HL-60 (cell line): ENCODE results near the gene SLC12A6.

Source experiments
- DNase-seq, 2 experiments: peaks; one replicate each; pipeline ENCODE4 v3.0.0-alpha.2; 2010 to 2020; ENCODE audit warnings: low read depth in 1 of 2, low spot score in 1 of 2
- H3K27ac ChIP-seq: fragments of 250-450 bp; sonication (Bioruptor Pico); replicated peaks from 2 replicates; pipeline ENCODE4 v1.5.1; 2020; ENCODE audit warnings: mild to moderate bottlenecking, moderate library complexity
- H3K27me3 ChIP-seq: fragments of 250-450 bp; sonication (Bioruptor Pico); 2 replicates; pipeline ENCODE4 v1.5.1; 2021; ENCODE audit warnings: mild to moderate bottlenecking, moderate library complexity; ENCODE audit not compliant: insufficient read depth, poor library complexity, severe bottlenecking
- H3K4me3 ChIP-seq: replicated peaks from 2 replicates; pipeline ENCODE4 v1.5.1; 2011; ENCODE audit warnings: mild to moderate bottlenecking, control low read depth, low read length; ENCODE audit not compliant: insufficient read depth
- GABPA ChIP-seq: IDR thresholded peaks from 2 replicates; pipeline ENCODE4 v1.6.1; 2012; ENCODE audit warnings: low read depth
- POLR2AphosphoS5 ChIP-seq: IDR thresholded peaks from 2 replicates; pipeline ENCODE4 v1.6.1; 2012; ENCODE audit warnings: low read depth
- SPI1 ChIP-seq: IDR thresholded peaks from 2 replicates; pipeline ENCODE4 v1.6.1; 2012; ENCODE audit warnings: low read depth, mild to moderate bottlenecking, borderline replicate concordance
- TF ChIP-seq, protein P1 (sequence below): IDR thresholded peaks from one replicate; pipeline ENCODE4 v1.5.1; 2011; ENCODE audit warnings: low read length, control low read depth, inconsistent platforms; ENCODE audit not compliant: insufficient read depth
- TF ChIP-seq, protein P2 (sequence below): IDR thresholded peaks from 2 replicates; pipeline ENCODE4 v1.6.1; 2012; ENCODE audit warnings: low read depth; ENCODE audit not compliant: insufficient replicate concordance

The SLC12A6 gene

DNA sequence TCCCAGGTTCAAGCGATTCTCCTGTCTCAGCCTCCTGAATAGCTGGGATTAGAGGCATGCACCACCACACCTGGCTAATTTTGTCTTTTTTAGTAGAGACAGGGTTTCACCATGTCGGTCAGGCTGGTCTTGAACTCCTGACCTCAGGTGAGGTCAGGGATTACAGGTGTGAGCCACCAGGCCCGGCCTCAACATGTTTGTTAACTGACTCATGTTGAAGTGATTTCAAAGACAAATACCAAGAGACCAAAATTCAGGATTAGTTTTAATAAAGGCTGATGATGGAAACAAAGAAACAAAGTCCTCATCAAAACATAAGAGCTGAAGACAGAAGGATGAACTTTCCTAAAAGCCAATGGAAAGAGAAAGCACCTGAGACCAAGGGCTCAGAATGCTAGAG lies 36.5 kb downstream of the SLC12A6 start:
- DNase-seq: no peak
- Histone ChIP-seq H3K27me3 (no peaks in the 10 kb centered on the region), H3K4me3 (no peak overlapping the region), H3K27ac (no peak overlapping the region)
- TF ChIP-seq POLR2AphosphoS5: no peak
- TF ChIP-seq, protein P1, sequence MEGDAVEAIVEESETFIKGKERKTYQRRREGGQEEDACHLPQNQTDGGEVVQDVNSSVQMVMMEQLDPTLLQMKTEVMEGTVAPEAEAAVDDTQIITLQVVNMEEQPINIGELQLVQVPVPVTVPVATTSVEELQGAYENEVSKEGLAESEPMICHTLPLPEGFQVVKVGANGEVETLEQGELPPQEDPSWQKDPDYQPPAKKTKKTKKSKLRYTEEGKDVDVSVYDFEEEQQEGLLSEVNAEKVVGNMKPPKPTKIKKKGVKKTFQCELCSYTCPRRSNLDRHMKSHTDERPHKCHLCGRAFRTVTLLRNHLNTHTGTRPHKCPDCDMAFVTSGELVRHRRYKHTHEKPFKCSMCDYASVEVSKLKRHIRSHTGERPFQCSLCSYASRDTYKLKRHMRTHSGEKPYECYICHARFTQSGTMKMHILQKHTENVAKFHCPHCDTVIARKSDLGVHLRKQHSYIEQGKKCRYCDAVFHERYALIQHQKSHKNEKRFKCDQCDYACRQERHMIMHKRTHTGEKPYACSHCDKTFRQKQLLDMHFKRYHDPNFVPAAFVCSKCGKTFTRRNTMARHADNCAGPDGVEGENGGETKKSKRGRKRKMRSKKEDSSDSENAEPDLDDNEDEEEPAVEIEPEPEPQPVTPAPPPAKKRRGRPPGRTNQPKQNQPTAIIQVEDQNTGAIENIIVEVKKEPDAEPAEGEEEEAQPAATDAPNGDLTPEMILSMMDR: no peak
- no peak for TF ChIP-seq GABPA
- TF ChIP-seq, protein P2, sequence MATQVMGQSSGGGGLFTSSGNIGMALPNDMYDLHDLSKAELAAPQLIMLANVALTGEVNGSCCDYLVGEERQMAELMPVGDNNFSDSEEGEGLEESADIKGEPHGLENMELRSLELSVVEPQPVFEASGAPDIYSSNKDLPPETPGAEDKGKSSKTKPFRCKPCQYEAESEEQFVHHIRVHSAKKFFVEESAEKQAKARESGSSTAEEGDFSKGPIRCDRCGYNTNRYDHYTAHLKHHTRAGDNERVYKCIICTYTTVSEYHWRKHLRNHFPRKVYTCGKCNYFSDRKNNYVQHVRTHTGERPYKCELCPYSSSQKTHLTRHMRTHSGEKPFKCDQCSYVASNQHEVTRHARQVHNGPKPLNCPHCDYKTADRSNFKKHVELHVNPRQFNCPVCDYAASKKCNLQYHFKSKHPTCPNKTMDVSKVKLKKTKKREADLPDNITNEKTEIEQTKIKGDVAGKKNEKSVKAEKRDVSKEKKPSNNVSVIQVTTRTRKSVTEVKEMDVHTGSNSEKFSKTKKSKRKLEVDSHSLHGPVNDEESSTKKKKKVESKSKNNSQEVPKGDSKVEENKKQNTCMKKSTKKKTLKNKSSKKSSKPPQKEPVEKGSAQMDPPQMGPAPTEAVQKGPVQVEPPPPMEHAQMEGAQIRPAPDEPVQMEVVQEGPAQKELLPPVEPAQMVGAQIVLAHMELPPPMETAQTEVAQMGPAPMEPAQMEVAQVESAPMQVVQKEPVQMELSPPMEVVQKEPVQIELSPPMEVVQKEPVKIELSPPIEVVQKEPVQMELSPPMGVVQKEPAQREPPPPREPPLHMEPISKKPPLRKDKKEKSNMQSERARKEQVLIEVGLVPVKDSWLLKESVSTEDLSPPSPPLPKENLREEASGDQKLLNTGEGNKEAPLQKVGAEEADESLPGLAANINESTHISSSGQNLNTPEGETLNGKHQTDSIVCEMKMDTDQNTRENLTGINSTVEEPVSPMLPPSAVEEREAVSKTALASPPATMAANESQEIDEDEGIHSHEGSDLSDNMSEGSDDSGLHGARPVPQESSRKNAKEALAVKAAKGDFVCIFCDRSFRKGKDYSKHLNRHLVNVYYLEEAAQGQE: no peak
- no peak for TF ChIP-seq SPI1

DNA sequence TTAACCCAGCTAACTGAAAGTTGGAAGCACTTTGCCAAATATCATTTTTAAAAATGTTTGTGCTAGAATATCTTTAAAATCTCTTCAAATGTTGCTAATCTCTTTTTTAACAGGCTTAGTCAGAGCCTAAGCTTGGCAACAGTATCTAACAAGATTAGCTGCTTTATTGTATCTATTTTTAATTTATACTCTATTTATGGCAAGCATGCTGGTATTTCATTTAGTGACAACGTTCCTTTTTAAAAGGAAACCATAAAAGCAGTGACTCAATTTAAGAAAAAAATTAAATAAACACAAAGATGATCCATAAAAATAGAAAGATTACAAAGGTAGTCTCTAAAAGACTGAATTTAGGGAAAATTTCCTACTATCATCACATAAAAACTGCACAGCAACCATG lies 40.5 kb downstream of the SLC12A6 start:
- TF ChIP-seq, protein P2: no peak
- TF ChIP-seq, protein P1: no peak
- no peak for TF ChIP-seq SPI1
- TF ChIP-seq POLR2AphosphoS5: no peak
- no peak for TF ChIP-seq GABPA
- Histone ChIP-seq H3K4me3 (no peak overlapping the region), H3K27ac (no peak overlapping the region), H3K27me3 (no peaks in the 10 kb centered on the region)
- no peak for DNase-seq

DNA sequence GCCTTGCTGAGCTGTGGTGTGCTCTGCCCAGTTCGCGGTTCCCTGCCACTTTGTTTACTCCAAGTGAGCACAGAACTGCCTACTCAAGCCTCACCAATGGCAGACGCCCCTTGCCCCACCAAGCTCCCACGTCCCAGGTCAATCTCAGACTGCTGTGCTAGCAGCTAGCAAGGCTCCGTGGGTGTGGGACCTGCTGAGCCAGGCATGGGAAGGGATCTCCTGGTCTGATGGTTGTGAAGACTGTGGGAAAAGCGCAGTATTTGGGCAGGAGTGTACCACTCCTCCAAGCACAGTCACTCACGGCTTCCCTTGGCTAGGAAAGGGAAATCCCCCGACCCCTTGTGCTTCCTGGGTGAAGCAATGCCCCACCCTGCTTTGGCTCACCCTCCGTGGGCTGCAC lies 45.0 kb downstream of the SLC12A6 start:
- Histone ChIP-seq H3K27me3 (no peaks in the 10 kb centered on the region), H3K27ac (no peak overlapping the region), H3K4me3 (no peak overlapping the region)
- DNase-seq: no peak
- no peak for TF ChIP-seq SPI1
- no peak for TF ChIP-seq GABPA
- no peak for TF ChIP-seq POLR2AphosphoS5
- TF ChIP-seq, protein P1: no peak
- TF ChIP-seq, protein P2: no peak
